K562 (cell line): ENCODE results near the gene MMP7. TPM values are rescaled to one million over a fixed set of nuclear protein-coding genes. Genes with fewer than 3 reads are reported as not detected.
A peak's percentile ranks its signal among the peaks of the same experiment; 100 is the strongest.

ENCODE experiments used
- ATAC-seq: fragments of 200-7000 bp; cut with Tn5 transposase; 3 replicates; pipeline ENCODE4 v1.9.1; 2020; ENCODE audit warnings: moderate library complexity
- BruUV-seq: library from RNA; stranded (reverse); fragments of 400-500 nt; replicated peaks from 2 replicates; lab custom pipeline; 2021; lab: Mats Ljungman, UMichigan
- CTCF ChIA-PET: fragments of 300-600 bp; formaldehyde crosslinking; extraction: SDS; loops from one replicate; lab custom pipeline; 2021; ENCODE audit warnings: low intra/inter-chr PET ratio; lab: Yijun Ruan, JAX
- POLR2A ChIA-PET: fragments of 300-600, 350-650 bp; sonication (Branson Sonifier 250); formaldehyde crosslinking; extraction: SDS; loops from one replicate; lab custom pipeline; 2021; ENCODE audit warnings: antibody characterized with exemption, inconsistent platforms; lab: Yijun Ruan, JAX
- DNase-seq, 4 experiments: peaks; one replicate each; pipeline versions ENCODE4 v3.0.0 to v3.0.0-alpha.2; 2011 to 2018; ENCODE audit warnings: low spot score in 3 of 4, mixed read lengths in 3 of 4; ENCODE audit errors: extremely low read depth in 1 of 4
- FAIRE-seq: peaks from 2 replicates; lab custom pipeline; 2011; peaks lifted over from hg19 to GRCh38; lab: Jason Lieb, UNC
- H2AFZ ChIP-seq: 2 replicates; pipeline ENCODE4 v1.6.0; 2011; ENCODE audit warnings: low read depth, low read length, control low read depth, inconsistent platforms
- H3K27ac ChIP-seq: fragments of 200-600 bp; 3 replicates; pipeline ENCODE4 v1.8.0; 2011; ENCODE audit warnings: low read depth, mild to moderate bottlenecking, control low read depth, inconsistent platforms, low read length, moderate library complexity, mixed read lengths; ENCODE audit errors: extremely low read depth
- H3K27me3 ChIP-seq, 2 experiments: fragments of 300-600 bp in 1 of 2; 2 replicates in 1 of 2; 3 replicates in 1 of 2; pipeline versions ENCODE4 v1.6.0 to v1.8.0; 2011; ENCODE audit warnings: inconsistent platforms in 2 of 2, low read length in 2 of 2, mild to moderate bottlenecking in 1 of 2, mixed read lengths in 1 of 2, moderate library complexity in 1 of 2; ENCODE audit not compliant: control insufficient read depth in 2 of 2, insufficient read depth in 2 of 2
- H3K36me3 ChIP-seq: fragments of 300-600 bp; 3 replicates; pipeline ENCODE4 v1.8.0; 2011; ENCODE audit warnings: mild to moderate bottlenecking, low read length, inconsistent platforms; ENCODE audit not compliant: control insufficient read depth, insufficient read depth
- H3K4me1 ChIP-seq, 2 experiments: fragments of 200-600 bp in 1 of 2; replicated peaks in 1 of 2; 2 replicates in 1 of 2; 3 replicates in 1 of 2; pipeline versions ENCODE4 v1.5.1 to v1.8.0; 2011; ENCODE audit warnings: inconsistent platforms in 2 of 2, low read length in 2 of 2, mild to moderate bottlenecking in 1 of 2, mixed read lengths in 1 of 2, moderate library complexity in 1 of 2; ENCODE audit not compliant: control insufficient read depth in 2 of 2, insufficient read depth in 2 of 2
- H3K4me2 ChIP-seq: 2 replicates; pipeline ENCODE4 v1.6.1; 2011; ENCODE audit warnings: low read length, control low read depth, inconsistent platforms, mixed read lengths; ENCODE audit not compliant: insufficient read depth
- H3K4me3 ChIP-seq: fragments of 200-600 bp; sonication (generic), shearing (Covaris generic); 2 replicates; pipeline ENCODE4 v1.5.1; 2016; ENCODE audit warnings: control low read depth, inconsistent platforms
- H3K79me2 ChIP-seq: fragments of 200-600 bp; 3 replicates; pipeline ENCODE4 v1.8.0; 2011; ENCODE audit warnings: low read length, inconsistent platforms; ENCODE audit not compliant: control insufficient read depth, insufficient read depth
- H3K9ac ChIP-seq, 2 experiments: 2 replicates each; pipeline versions ENCODE4 v1.6.0 to v1.6.1; 2011; ENCODE audit warnings: low read depth in 2 of 2, low read length in 2 of 2, control low read depth in 1 of 2, inconsistent platforms in 1 of 2, mild to moderate bottlenecking in 1 of 2, mixed read lengths in 1 of 2; ENCODE audit not compliant: insufficient read depth in 1 of 2
- H3K9me1 ChIP-seq: one replicate; pipeline ENCODE4 v1.6.0; 2011; ENCODE audit warnings: inconsistent platforms, mild to moderate bottlenecking, low read length, moderate library complexity; ENCODE audit not compliant: control insufficient read depth, insufficient read depth
- H3K9me3 ChIP-seq: replicated peaks from 2 replicates; pipeline ENCODE4 v1.5.1; 2011; ENCODE audit warnings: low read depth, low read length, inconsistent platforms; ENCODE audit not compliant: control insufficient read depth, insufficient read depth
- H4K20me1 ChIP-seq: replicated peaks from 2 replicates; pipeline ENCODE4 v1.6.1; 2011; ENCODE audit warnings: low read length, inconsistent platforms, mixed read lengths; ENCODE audit not compliant: control insufficient read depth, insufficient read depth
- GABPA ChIP-seq: fragments of 200-800 bp; sonication (Bioruptor generic); conservative IDR thresholded peaks from 2 replicates; pipeline ENCODE4 v1.6.1; 2016; ENCODE audit warnings: low read depth, missing genetic modification characterization, missing compliant biosample characterization
- GTF2E2 ChIP-seq: fragments of 200-800 bp; sonication (Bioruptor generic); IDR thresholded peaks from 2 replicates; pipeline ENCODE4 v1.6.1; 2016; ENCODE audit warnings: missing genetic modification characterization, missing compliant biosample characterization
- MAFG ChIP-seq: fragments of 450-650 bp; conservative IDR thresholded peaks from 2 replicates; pipeline ENCODE4 v1.6.1; 2016; ENCODE audit warnings: missing genetic modification characterization, missing compliant biosample characterization
- MAFK ChIP-seq: IDR thresholded peaks from 2 replicates; pipeline ENCODE4 v1.6.1; 2011; ENCODE audit warnings: low read length, improper control_type of control experiment
- NFE2L1 ChIP-seq: fragments of 450-650 bp; IDR thresholded peaks from 2 replicates; pipeline ENCODE4 v1.6.1; 2016; ENCODE audit warnings: missing genetic modification characterization, low read depth, mild to moderate bottlenecking, missing compliant biosample characterization, moderate library complexity, borderline replicate concordance
- NFIC ChIP-seq: fragments of 450-650 bp; IDR thresholded peaks from 2 replicates; pipeline ENCODE4 v1.6.1; 2017; ENCODE audit warnings: mild to moderate bottlenecking, inconsistent platforms
- NRF1 ChIP-seq, 2 experiments: fragments of 450-650 bp; IDR thresholded peaks in 1 of 2; conservative IDR thresholded peaks in 1 of 2; 2 replicates each; pipeline ENCODE4 v1.6.1; 2014; ENCODE audit warnings: mild to moderate bottlenecking in 2 of 2
- POLR3A ChIP-seq: IDR thresholded peaks from 2 replicates; pipeline ENCODE4 v1.6.1; 2011; ENCODE audit warnings: borderline replicate concordance, mild to moderate bottlenecking, moderate library complexity; ENCODE audit not compliant: insufficient read length, insufficient read depth; ENCODE audit errors: extremely low read depth
- SMAD3 ChIP-seq: fragments of 450-650 bp; formaldehyde crosslinking; conservative IDR thresholded peaks from 2 replicates; pipeline ENCODE4 v1.4.0; 2020; ENCODE audit warnings: mild to moderate bottlenecking
- SMARCA5 ChIP-seq: fragments of 450-650 bp; IDR thresholded peaks from 2 replicates; pipeline ENCODE4 v1.6.1; 2016
- ZNF184 ChIP-seq: sonication (generic); formaldehyde crosslinking; IDR thresholded peaks from 2 replicates; pipeline ENCODE4 v1.5.0; 2020; ENCODE audit warnings: missing genetic modification reagents
- ZNF316 ChIP-seq: fragments of 450-650 bp; IDR thresholded peaks from 2 replicates; pipeline ENCODE4 v1.6.1; 2016
- ZNF561 ChIP-seq: fragments of 450-650 bp; formaldehyde crosslinking; conservative IDR thresholded peaks from 2 replicates; pipeline ENCODE4 v1.4.0; 2020; ENCODE audit warnings: mild to moderate bottlenecking, moderate library complexity
- ZNF695 ChIP-seq: fragments of 450-650 bp; formaldehyde crosslinking; IDR thresholded peaks from 2 replicates; pipeline ENCODE4 v1.4.0; 2020; ENCODE audit warnings: mild to moderate bottlenecking, moderate library complexity
- ZNF740 ChIP-seq, 3 experiments: fragments of 200-800 bp in 1 of 3; sonication (Bioruptor generic) in 1 of 3; sonication (generic) in 1 of 3; formaldehyde crosslinking in 1 of 3; IDR thresholded peaks; 2 replicates each; pipeline versions ENCODE4 v1.6.1 to v1.8.0; 2016 to 2022; ENCODE audit warnings: mild to moderate bottlenecking in 2 of 3, missing compliant biosample characterization in 2 of 3, missing genetic modification characterization in 2 of 3, missing genetic modification reagents in 1 of 3
- WGBS: fragments of 100-300 bp; shearing (Covaris generic); methylation state at CpG from one replicate; pipeline ENCODE4 v1.1.6; 2016; ENCODE audit warnings: low coverage, mixed read lengths; ENCODE audit not compliant: insufficient coverage; ENCODE audit errors: missing lambda C conversion rate; 5-methylcytosine and 5-hydroxymethylcytosine counted together
- in situ Hi-C: fragments of 300-500 bp; cut with MboI; formaldehyde crosslinking; loops from 4 replicates; pipeline ENCODE4 v1.15.0; 2018; ENCODE audit warnings: inconsistent platforms, mixed read lengths
- intact Hi-C: fragments of 100-400 bp; cut with micrococcal nuclease; formaldehyde crosslinking; loops from 2 replicates; pipeline ENCODE4 v1.14.2; 2022
- polyA plus RNA-seq, 8 experiments: library from polyadenylated mRNA; depleted of rRNA in 4 of 8; stranded (reverse) in 5 of 8; unstranded in 3 of 8; fragments of >200 nt; fragmentation: Nextera tagmentation in 2 of 8; fragmentation: Illumina TruSeq in 1 of 8; extraction: Ambion mirVana in 2 of 8; extraction: Trizol in 1 of 8; gene quantifications; 2 replicates each; pipeline versions ENCODE4 v1.2.1 to v1.2.3, GENCODE V29; 2011 to 2014; ENCODE audit warnings: inconsistent platforms in 1 of 8, missing spikeins in 1 of 8
- total RNA-seq, 7 experiments: library from RNA; depleted of rRNA in 6 of 7; stranded (reverse); fragments of >200 nt in 6 of 7; fragmentation: Illumina TruSeq in 2 of 7; extraction: Trizol in 2 of 7; gene quantifications; 2 replicates each; pipeline versions ENCODE4 v1.2.1 to v1.2.3, GENCODE V29; 2011 to 2021; ENCODE audit warnings: low replicate concordance in 1 of 7

The MMP7 gene
- total and polyA plus RNA-seq, 9 of the 15 experiments (the other 6 are each of a cell fraction or from before 2014, with no cell fraction given): 0.13 TPM; not detected in 8

DNA sequence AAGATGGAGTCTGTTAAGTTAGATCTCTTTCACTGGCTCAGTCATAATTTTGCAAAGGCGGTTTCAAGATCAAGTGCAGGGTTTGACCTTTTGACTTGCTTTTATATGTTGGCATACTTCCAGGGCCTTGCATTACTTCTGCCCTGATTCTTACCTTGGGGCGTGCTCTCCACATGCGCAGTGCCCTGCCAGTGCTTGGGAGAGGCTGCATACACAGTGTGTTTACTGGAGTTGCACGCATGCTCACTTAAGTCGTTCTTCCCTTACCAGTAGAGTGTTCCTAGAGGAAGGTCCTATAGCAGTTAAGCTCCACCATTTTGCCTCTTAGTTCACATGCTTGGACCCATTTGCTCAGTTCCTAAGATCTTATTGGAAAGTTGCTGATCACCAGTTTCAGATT is 57.0 kb downstream of the MMP7 start:
- ATAC-seq (no peak), FAIRE-seq (no peak), DNase-seq (no peak)
- Histone ChIP-seq H2AFZ (peak overlapping the region; percentile 47), H3K9me1 (no peaks in the 10 kb centered on the region), H3K36me3 (no peaks in the 10 kb centered on the region), H3K27ac (no peak overlapping the region), H3K4me3 (no peak overlapping the region), H3K9ac (no peak overlapping the region), H3K79me2 (no peaks in the 10 kb centered on the region), H3K4me1 (peaks cover 7 to 19% of the 10 kb centered on the region in 2 experiments), H4K20me1 (no peaks in the 10 kb centered on the region), H3K27me3 (no peaks in the 10 kb centered on the region), H3K9me3 (no peaks in the 10 kb centered on the region), H3K4me2 (no peak overlapping the region)
- in situ Hi-C loops: no loop called here
- intact Hi-C loops: no loop called here
- TF ChIP-seq NFIC (peak; percentile 57), NRF1 (conservative IDR thresholded peaks at IDR 0.05 in 1 of 2, IDR thresholded peaks at IDR 0.05 in 1 of 2) (peak; percentile 47 to 60; a peak in 3 of 4 replicates), MAFK (no peak)
- POLR2A ChIA-PET: interaction anchor here (0.6 to 0.9 kb wide), 2 partner anchors 22 to 199 kb away, joined by 3 to 4 read pairs; no protein-coding TSS in a partner anchor
- WGBS: 34% methylated on average over 5 of the region's 5 CpGs
- CTCF ChIA-PET: no interaction called here
- BruUV-seq: no TSS peak

DNA sequence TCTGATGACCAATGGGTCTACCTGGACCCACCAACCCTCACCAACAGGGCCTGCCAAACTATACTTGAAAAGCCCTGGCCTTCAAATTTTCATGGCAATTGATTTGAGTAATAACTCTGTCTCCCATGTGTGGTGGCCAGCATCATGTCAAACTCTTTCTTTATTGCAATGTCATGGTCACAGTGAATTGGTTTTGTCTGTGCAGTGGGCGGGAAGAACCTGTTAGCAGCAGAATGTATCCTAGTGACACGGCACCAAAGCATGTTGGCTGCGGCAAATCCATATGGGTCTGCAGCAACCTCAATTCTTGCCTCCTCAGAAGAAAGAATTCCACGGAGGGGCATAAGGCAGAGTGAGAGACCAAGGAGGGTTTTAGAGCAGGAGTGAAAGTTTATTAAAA is 58.4 kb downstream of the MMP7 start:
- WGBS: 47% methylated on average over 4 of the region's 4 CpGs
- H3K4me1 ChIP-seq: peaks cover 7 to 16% of the 10 kb centered on the region in 2 experiments

More for the DNA sequence above, 58.4 kb downstream of the MMP7 start:
- H4K20me1 ChIP-seq: no peaks in the 10 kb centered on the region
- no peaks in the 10 kb centered on the region for H3K36me3 ChIP-seq
- no TSS peak for BruUV-seq
- in situ Hi-C loops: no loop called here
- no peak for FAIRE-seq
- CTCF ChIA-PET: no interaction called here
- no peaks in the 10 kb centered on the region for H3K27me3 ChIP-seq
- no peak overlapping the region for H3K4me2 ChIP-seq
- no peak overlapping the region for H3K27ac ChIP-seq
- H3K79me2 ChIP-seq: no peaks in the 10 kb centered on the region
- intact Hi-C loops: no loop called here
- POLR2A ChIA-PET: no interaction called here
- DNase-seq: no peak
- no peaks in the 10 kb centered on the region for H3K9me3 ChIP-seq
- H3K9me1 ChIP-seq: no peaks in the 10 kb centered on the region
- no peak for ATAC-seq
- no peak overlapping the region for H3K4me3 ChIP-seq
- TF ChIP-seq GABPA: no peak
- TF ChIP-seq ZNF316: peak; percentile 37; the same call in 1 of the 2 replicates
- no peak for TF ChIP-seq GTF2E2
- TF ChIP-seq ZNF740 (CRISPR knock-in tag; IDR thresholded peaks at IDR 0.05): no peak
- no peak for TF ChIP-seq ZNF740 (tag; IDR thresholded peaks at IDR 0.05)
- TF ChIP-seq POLR3A: no peak
- no peak for TF ChIP-seq ZNF561
- TF ChIP-seq MAFG (tag): peak; percentile 78
- no peak for TF ChIP-seq SMARCA5
- TF ChIP-seq ZNF184: no peak
- TF ChIP-seq ZNF695 (CRISPR knock-in tag): no peak
- TF ChIP-seq SMAD3 (CRISPR knock-in tag): no peak
- peak; percentile 36; the same call in 1 of the 2 replicates for TF ChIP-seq NFE2L1 (tag)
- H2AFZ ChIP-seq: no peak overlapping the region
- no peak overlapping the region for H3K9ac ChIP-seq
